RWPE2 (cell line): Measurements from ENCODE around the gene KCNMA1.
"Not testable (repeated sequence)": the region's sequence is repeated elsewhere in the genome, so short reads cannot be mapped to it uniquely, and the experiment has no call there.

ENCODE experiments used
- ATAC-seq: fragments of 200-7000 bp; cut with Tn5 transposase; 3 replicates; pipeline ENCODE4 v1.9.1; 2021; ENCODE audit warnings: low read depth
- DNase-seq: peaks from one replicate; pipeline ENCODE4 v3.0.0-alpha.2; 2020; ENCODE audit warnings: low spot score
- H3K27ac ChIP-seq: fragments of 450-650 bp; 2 replicates; pipeline ENCODE4 v1.5.1; 2017; ENCODE audit warnings: mild to moderate bottlenecking; ENCODE audit not compliant: poor library complexity, severe bottlenecking
- H3K27me3 ChIP-seq: fragments of 250-450 bp; sonication (Bioruptor Pico); 2 replicates; pipeline ENCODE4 v1.5.1; 2021; ENCODE audit warnings: mild to moderate bottlenecking, moderate library complexity; ENCODE audit not compliant: insufficient read depth, poor library complexity, severe bottlenecking
- H3K36me3 ChIP-seq: fragments of 250-450 bp; sonication (Bioruptor Pico); 2 replicates; pipeline ENCODE4 v1.5.1; 2020; ENCODE audit warnings: low read depth, mild to moderate bottlenecking, moderate library complexity
- H3K4me1 ChIP-seq: fragments of 250-450 bp; sonication (Bioruptor Pico); 2 replicates; pipeline ENCODE4 v1.5.1; 2021; ENCODE audit warnings: mild to moderate bottlenecking, moderate library complexity; ENCODE audit not compliant: insufficient read depth, poor library complexity, severe bottlenecking
- H3K4me3 ChIP-seq: fragments of 250-450 bp; sonication (Bioruptor Pico); 2 replicates; pipeline ENCODE4 v1.5.1; 2021; ENCODE audit warnings: mild to moderate bottlenecking, moderate library complexity; ENCODE audit not compliant: severe bottlenecking
- H3K9me3 ChIP-seq: fragments of 250-450 bp; sonication (Bioruptor Pico); 2 replicates; pipeline ENCODE4 v1.5.1; 2021; ENCODE audit warnings: mild to moderate bottlenecking, moderate library complexity; ENCODE audit not compliant: severe bottlenecking
- TF ChIP-seq, protein P1 (sequence below): fragments of 450-650 bp; IDR thresholded peaks from one replicate; pipeline ENCODE4 v1.5.1; 2017; ENCODE audit warnings: mild to moderate bottlenecking, moderate library complexity; ENCODE audit not compliant: poor library complexity, severe bottlenecking

The KCNMA1 gene

DNA sequence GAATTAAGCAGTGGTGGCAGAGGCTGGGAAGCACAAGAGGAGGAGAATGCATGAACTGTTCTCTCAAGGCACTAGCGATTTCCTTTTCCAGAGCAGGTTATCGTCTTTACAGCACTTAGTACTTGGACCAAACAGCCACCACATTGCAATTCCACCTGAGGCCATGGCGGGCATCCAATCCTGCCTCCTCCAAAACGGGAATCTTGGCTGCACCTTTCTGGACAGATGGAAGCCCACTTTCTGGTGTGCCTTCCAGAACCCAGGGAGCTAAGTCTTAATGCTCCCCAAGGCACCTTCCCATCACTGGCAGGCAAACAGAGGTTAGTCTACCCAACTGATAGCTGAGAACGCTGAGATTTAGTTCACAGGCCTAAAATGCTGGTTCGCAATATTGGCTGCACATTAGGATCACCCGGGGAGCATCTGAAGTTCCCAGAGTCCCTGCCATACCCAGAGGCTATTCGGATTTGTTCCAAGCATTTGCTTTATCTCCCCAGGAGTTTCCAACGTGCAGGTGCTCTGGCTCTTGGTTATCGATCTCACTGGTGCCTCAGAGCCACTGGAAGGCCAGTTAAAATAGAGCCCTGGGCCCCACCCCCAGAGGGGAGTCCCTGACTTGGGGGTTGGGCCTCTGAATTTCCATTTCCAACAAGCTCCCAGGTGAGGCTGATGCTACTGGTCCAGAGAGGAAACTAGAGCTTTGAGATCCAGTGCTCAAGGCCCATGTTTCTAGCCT lies 62.2 kb downstream of the KCNMA1 start:
- no peak for DNase-seq
- no peak overlapping the region for H3K27ac ChIP-seq
- no peaks in the 10 kb centered on the region for H3K36me3 ChIP-seq
- H3K4me3 ChIP-seq, result no peak overlapping the region
- TF ChIP-seq, protein P1, sequence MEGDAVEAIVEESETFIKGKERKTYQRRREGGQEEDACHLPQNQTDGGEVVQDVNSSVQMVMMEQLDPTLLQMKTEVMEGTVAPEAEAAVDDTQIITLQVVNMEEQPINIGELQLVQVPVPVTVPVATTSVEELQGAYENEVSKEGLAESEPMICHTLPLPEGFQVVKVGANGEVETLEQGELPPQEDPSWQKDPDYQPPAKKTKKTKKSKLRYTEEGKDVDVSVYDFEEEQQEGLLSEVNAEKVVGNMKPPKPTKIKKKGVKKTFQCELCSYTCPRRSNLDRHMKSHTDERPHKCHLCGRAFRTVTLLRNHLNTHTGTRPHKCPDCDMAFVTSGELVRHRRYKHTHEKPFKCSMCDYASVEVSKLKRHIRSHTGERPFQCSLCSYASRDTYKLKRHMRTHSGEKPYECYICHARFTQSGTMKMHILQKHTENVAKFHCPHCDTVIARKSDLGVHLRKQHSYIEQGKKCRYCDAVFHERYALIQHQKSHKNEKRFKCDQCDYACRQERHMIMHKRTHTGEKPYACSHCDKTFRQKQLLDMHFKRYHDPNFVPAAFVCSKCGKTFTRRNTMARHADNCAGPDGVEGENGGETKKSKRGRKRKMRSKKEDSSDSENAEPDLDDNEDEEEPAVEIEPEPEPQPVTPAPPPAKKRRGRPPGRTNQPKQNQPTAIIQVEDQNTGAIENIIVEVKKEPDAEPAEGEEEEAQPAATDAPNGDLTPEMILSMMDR, result no peak
- ATAC-seq, result no peak
- no peaks in the 10 kb centered on the region for H3K27me3 ChIP-seq
- peaks cover 14% of the 10 kb centered on the region for H3K4me1 ChIP-seq
- H3K9me3 ChIP-seq, result no peaks in the 10 kb centered on the region

DNA sequence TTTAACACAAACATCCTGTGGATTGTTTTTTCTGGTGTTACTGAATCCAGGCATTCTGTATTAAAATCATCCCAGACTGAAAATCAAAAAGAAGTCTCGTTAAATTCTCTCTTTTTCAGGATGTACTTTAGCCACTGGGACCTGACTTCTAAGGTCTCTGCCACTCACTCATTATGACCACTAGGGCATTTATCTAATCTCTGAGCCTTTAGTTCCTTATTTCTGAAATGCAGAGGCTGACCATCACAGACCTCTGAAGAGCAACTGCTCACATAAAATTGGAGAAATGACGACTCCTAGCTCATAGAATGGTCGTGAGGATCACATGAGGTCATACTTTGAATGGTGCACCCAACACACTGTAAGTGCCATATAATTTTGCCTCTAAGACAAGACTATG lies 63.2 kb downstream of the KCNMA1 start:
- H3K36me3 ChIP-seq, result no peaks in the 10 kb centered on the region
- DNase-seq (no peak), ATAC-seq (no peak)
- TF ChIP-seq, protein P1, result no peak
- no peak overlapping the region for H3K27ac ChIP-seq
- H3K27me3 ChIP-seq, result no peaks in the 10 kb centered on the region
- H3K4me1 ChIP-seq, result peaks cover 8% of the 10 kb centered on the region
- H3K9me3 ChIP-seq, result no peaks in the 10 kb centered on the region
- no peak overlapping the region for H3K4me3 ChIP-seq

DNA sequence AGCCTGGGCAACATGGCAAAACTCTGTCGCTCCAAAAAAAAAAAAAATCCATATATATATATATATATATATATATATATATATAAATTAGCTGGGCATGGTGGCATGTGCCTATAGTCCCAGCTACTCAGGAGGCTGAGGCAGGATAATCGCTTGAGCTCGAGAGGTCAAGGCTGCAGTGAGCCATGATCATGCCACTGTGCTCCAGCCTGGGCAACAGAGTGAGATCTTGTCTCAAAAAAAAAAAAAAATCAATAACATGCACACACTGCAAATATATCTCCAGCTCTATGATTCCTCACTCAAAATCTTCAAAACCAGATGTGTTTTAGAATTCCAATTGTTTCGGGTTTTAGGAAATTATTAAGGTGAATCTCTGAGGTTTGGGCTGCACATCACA lies 65.1 kb downstream of the KCNMA1 start:
- not testable (repeated sequence) for H3K36me3 ChIP-seq, H3K27ac ChIP-seq, H3K4me1 ChIP-seq, DNase-seq, H3K4me3 ChIP-seq, H3K9me3 ChIP-seq, ATAC-seq, H3K27me3 ChIP-seq

DNA sequence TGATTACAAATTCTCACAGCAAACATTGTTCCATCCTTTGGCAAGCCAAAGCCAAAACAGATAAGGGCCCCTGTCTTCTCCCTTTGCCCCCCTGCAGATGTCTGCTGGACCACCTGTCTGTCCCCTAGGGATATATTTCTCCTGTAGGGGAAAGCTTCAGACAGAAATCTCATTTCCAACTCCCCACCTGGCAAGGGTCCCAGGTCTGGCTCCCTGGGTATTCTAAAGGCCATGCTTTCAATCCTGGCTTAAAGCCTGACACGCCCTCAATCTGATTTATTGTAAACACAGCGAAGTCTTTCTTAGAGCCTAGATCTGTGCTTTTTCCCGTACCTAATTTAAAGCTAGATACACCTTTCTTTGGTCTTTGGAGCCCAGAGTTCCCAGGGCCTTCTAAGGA lies 66.1 kb downstream of the KCNMA1 start:
- no peak overlapping the region for H3K27ac ChIP-seq
- no peaks in the 10 kb centered on the region for H3K36me3 ChIP-seq
- H3K4me1 ChIP-seq, result no peaks in the 10 kb centered on the region
- ATAC-seq (no peak), DNase-seq (no peak)
- H3K4me3 ChIP-seq, result no peak overlapping the region
- no peaks in the 10 kb centered on the region for H3K9me3 ChIP-seq
- H3K27me3 ChIP-seq, result no peaks in the 10 kb centered on the region
- TF ChIP-seq, protein P1, result no peak

DNA sequence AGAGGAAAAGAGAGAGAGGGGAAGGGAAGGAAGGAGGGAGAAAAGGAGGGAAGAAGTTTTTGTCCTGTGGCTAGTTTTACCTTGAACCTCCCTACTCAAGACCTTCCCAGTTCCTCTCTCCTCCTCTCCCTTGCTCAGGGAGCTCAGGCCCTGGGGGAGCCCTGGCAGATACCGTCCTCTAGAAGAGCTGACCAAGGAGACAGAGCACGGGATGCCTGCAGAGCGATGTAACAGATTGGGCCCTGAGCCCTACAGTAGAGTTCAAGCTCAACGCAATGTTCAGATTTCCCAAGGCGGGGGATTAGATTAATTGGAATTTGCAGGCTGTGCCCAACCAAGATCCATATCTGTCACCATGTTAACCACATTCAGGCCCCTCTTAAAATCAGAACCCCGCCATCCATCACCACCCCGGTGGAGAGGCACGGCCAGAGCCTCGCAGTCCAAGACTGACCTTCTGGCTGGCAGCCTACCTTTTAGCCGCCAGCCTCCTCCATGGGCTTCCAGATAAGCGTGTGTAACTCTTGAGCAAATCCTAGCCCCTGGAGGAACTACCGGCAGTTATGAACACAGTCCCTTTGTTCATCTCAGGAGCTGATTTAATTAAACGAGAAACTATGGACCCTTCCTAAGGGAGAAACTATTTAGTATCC lies 70.6 kb downstream of the KCNMA1 start:
- Histone ChIP-seq H3K27ac (no peak overlapping the region), H3K4me1 (peaks cover 14% of the 10 kb centered on the region), H3K4me3 (no peak overlapping the region), H3K36me3 (no peaks in the 10 kb centered on the region), H3K27me3 (no peaks in the 10 kb centered on the region), H3K9me3 (no peaks in the 10 kb centered on the region)
- DNase-seq, result no peak
- TF ChIP-seq, protein P1, result no peak
- ATAC-seq, result no peak
